Neural cell (in vitro differentiated cells): ENCODE measurements around the gene KLHL3. TPM values are rescaled to one million over a fixed set of nuclear protein-coding genes. Genes with fewer than 3 reads are reported as not detected.
A peak's percentile ranks its signal among the peaks of the same experiment; 100 is the strongest.

Experiments used
- H2AFZ ChIP-seq: fragments of 200-600, 300-800 bp; sonication (generic), shearing (Covaris generic); 2 replicates; pipeline ENCODE4 v1.6.0; 2014; ENCODE audit warnings: low read depth, mild to moderate bottlenecking, antibody characterized with exemption, low read length, moderate library complexity
- H3F3A ChIP-seq: fragments of 200-600 bp; shearing (Covaris generic); 2 replicates; pipeline ENCODE4 v1.6.1; 2016; ENCODE audit warnings: mild to moderate bottlenecking, moderate library complexity, mixed read lengths, antibody characterized with exemption, low read length; ENCODE audit not compliant: insufficient read depth, poor library complexity, severe bottlenecking
- H3K27ac ChIP-seq: fragments of 200-600, 300-800 bp; sonication (generic), shearing (Covaris generic); 2 replicates; pipeline ENCODE4 v1.5.1; 2014; ENCODE audit warnings: mild to moderate bottlenecking, low read length, moderate library complexity
- H3K27me3 ChIP-seq: fragments of 300-800, 200-600 bp; sonication (generic), shearing (Covaris generic); 2 replicates; pipeline ENCODE4 v1.6.0; 2014; ENCODE audit warnings: mild to moderate bottlenecking, low read depth, low read length, moderate library complexity; ENCODE audit not compliant: insufficient read depth
- H3K36me3 ChIP-seq: fragments of 300-800, 200-600 bp; sonication (generic), shearing (Covaris generic); 2 replicates; pipeline ENCODE4 v1.5.1; 2014; ENCODE audit warnings: mild to moderate bottlenecking, antibody characterized with exemption, low read length, moderate library complexity; ENCODE audit not compliant: insufficient read depth
- H3K4me2 ChIP-seq: fragments of 300-800, 200-600 bp; sonication (generic), shearing (Covaris generic); 2 replicates; pipeline ENCODE4 v1.6.0; 2014; ENCODE audit warnings: mild to moderate bottlenecking, low read length
- H3K4me3 ChIP-seq: fragments of 300-800, 200-600 bp; sonication (generic), shearing (Covaris generic); 2 replicates; pipeline ENCODE4 v1.5.1; 2014; ENCODE audit warnings: mild to moderate bottlenecking, low read length, moderate library complexity
- H3K79me2 ChIP-seq: fragments of 200-600 bp; shearing (Covaris generic); replicated peaks from 2 replicates; pipeline ENCODE4 v1.6.0; 2014; ENCODE audit warnings: mild to moderate bottlenecking, low read length, moderate library complexity; ENCODE audit not compliant: insufficient read depth
- H3K9ac ChIP-seq: fragments of 300-800, 200-600 bp; sonication (generic), shearing (Covaris generic); 2 replicates; pipeline ENCODE4 v1.6.1; 2016; ENCODE audit warnings: mild to moderate bottlenecking, low read length, mixed read lengths
- H3K9me2 ChIP-seq: fragments of 200-600 bp; shearing (Covaris generic); 2 replicates; pipeline ENCODE4 v1.6.1; 2016; ENCODE audit warnings: mild to moderate bottlenecking, low read length, mixed read lengths; ENCODE audit not compliant: insufficient read depth
- H3K9me3 ChIP-seq: fragments of 200-600, 300-800 bp; sonication (generic), shearing (Covaris generic); 2 replicates; pipeline ENCODE4 v1.6.1; 2016; ENCODE audit warnings: mild to moderate bottlenecking, mixed run types, low read length, moderate library complexity, mixed read lengths
- H4K20me1 ChIP-seq: fragments of 200-600 bp; shearing (Covaris generic); 2 replicates; pipeline ENCODE4 v1.6.1; 2016; ENCODE audit warnings: mild to moderate bottlenecking, mixed run types; ENCODE audit not compliant: insufficient read depth
- EP300 ChIP-seq: fragments of 450-650 bp; conservative IDR thresholded peaks from 2 replicates; pipeline ENCODE4 v1.6.1; 2014; ENCODE audit warnings: antibody characterized with exemption, mild to moderate bottlenecking, moderate library complexity; ENCODE audit not compliant: poor library complexity, severe bottlenecking
- EZH2 ChIP-seq: fragments of 200-600, 300-800 bp; shearing (Covaris generic), sonication (generic); IDR thresholded peaks from 2 replicates; pipeline ENCODE4 v1.6.1; 2014; ENCODE audit warnings: antibody characterized with exemption, low read length, borderline replicate concordance, mild to moderate bottlenecking; ENCODE audit not compliant: insufficient read depth, poor library complexity, severe bottlenecking
- MXI1 ChIP-seq: fragments of 450-650 bp; conservative IDR thresholded peaks from 2 replicates; pipeline ENCODE4 v1.6.1; 2014; ENCODE audit warnings: antibody characterized with exemption, mild to moderate bottlenecking; ENCODE audit not compliant: poor library complexity, severe bottlenecking
- POLR2AphosphoS5 ChIP-seq: IDR thresholded peaks from 2 replicates; pipeline ENCODE4 v1.6.1; 2012
- RAD21 ChIP-seq: fragments of 450-650 bp; conservative IDR thresholded peaks from 2 replicates; pipeline ENCODE4 v1.6.1; 2014; ENCODE audit warnings: antibody characterized with exemption, mild to moderate bottlenecking, moderate library complexity
- SMC3 ChIP-seq: fragments of 450-650 bp; conservative IDR thresholded peaks from 2 replicates; pipeline ENCODE4 v1.6.1; 2014; ENCODE audit warnings: antibody characterized with exemption, mild to moderate bottlenecking, moderate library complexity; ENCODE audit not compliant: poor library complexity
- TAF1 ChIP-seq: IDR thresholded peaks from 2 replicates; pipeline ENCODE4 v1.6.1; 2012; ENCODE audit warnings: low read depth
- polyA plus RNA-seq: library from polyadenylated mRNA; depleted of rRNA; stranded (reverse); fragments of >200 nt; gene quantifications from 2 replicates; pipeline ENCODE4 v1.2.3, GENCODE V29; 2014
- TF ChIP-seq, protein P1 (sequence below): IDR thresholded peaks from 2 replicates; pipeline ENCODE4 v1.6.1; 2012; ENCODE audit warnings: borderline replicate concordance
- TF ChIP-seq, protein P2 (sequence below): fragments of 450-650 bp; IDR thresholded peaks from 2 replicates; pipeline ENCODE4 v1.5.1; 2014; ENCODE audit warnings: antibody characterized with exemption, mild to moderate bottlenecking, moderate library complexity; ENCODE audit not compliant: poor library complexity, severe bottlenecking

The KLHL3 gene
- polyA plus RNA-seq, 1 donor from 2014 or later, result 12.9 TPM

DNA sequence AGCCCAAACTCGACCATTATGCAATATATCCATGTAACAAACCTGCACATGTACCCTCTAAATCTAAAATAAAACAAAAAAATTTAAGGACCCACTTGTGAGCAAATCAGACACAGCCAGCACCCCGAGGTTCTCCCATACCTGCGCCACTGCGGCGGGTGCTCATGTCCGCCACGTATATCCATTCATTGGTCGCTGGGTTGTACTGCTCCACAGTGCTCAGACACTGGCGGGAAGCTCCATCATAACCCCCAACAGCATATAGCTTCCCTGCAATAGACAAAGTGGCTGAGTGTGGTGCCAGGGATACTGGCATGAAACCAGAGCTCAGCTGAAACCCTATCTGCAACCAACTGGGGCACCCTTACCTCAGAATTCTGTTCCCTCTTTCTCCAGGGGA is 102.0 kb downstream of the KLHL3 start:
- no peaks in the 10 kb centered on the region for H3K79me2 ChIP-seq
- TF ChIP-seq, protein P1, sequence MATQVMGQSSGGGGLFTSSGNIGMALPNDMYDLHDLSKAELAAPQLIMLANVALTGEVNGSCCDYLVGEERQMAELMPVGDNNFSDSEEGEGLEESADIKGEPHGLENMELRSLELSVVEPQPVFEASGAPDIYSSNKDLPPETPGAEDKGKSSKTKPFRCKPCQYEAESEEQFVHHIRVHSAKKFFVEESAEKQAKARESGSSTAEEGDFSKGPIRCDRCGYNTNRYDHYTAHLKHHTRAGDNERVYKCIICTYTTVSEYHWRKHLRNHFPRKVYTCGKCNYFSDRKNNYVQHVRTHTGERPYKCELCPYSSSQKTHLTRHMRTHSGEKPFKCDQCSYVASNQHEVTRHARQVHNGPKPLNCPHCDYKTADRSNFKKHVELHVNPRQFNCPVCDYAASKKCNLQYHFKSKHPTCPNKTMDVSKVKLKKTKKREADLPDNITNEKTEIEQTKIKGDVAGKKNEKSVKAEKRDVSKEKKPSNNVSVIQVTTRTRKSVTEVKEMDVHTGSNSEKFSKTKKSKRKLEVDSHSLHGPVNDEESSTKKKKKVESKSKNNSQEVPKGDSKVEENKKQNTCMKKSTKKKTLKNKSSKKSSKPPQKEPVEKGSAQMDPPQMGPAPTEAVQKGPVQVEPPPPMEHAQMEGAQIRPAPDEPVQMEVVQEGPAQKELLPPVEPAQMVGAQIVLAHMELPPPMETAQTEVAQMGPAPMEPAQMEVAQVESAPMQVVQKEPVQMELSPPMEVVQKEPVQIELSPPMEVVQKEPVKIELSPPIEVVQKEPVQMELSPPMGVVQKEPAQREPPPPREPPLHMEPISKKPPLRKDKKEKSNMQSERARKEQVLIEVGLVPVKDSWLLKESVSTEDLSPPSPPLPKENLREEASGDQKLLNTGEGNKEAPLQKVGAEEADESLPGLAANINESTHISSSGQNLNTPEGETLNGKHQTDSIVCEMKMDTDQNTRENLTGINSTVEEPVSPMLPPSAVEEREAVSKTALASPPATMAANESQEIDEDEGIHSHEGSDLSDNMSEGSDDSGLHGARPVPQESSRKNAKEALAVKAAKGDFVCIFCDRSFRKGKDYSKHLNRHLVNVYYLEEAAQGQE, result no peak
- TF ChIP-seq EP300, result no peak
- TF ChIP-seq, protein P2, sequence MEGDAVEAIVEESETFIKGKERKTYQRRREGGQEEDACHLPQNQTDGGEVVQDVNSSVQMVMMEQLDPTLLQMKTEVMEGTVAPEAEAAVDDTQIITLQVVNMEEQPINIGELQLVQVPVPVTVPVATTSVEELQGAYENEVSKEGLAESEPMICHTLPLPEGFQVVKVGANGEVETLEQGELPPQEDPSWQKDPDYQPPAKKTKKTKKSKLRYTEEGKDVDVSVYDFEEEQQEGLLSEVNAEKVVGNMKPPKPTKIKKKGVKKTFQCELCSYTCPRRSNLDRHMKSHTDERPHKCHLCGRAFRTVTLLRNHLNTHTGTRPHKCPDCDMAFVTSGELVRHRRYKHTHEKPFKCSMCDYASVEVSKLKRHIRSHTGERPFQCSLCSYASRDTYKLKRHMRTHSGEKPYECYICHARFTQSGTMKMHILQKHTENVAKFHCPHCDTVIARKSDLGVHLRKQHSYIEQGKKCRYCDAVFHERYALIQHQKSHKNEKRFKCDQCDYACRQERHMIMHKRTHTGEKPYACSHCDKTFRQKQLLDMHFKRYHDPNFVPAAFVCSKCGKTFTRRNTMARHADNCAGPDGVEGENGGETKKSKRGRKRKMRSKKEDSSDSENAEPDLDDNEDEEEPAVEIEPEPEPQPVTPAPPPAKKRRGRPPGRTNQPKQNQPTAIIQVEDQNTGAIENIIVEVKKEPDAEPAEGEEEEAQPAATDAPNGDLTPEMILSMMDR, result no peak
- TF ChIP-seq EZH2, result no peak
- no peak for TF ChIP-seq MXI1
- TF ChIP-seq SMC3, result no peak
- TF ChIP-seq RAD21, result no peak
- no peak for TF ChIP-seq POLR2AphosphoS5
- no peak for TF ChIP-seq TAF1

DNA sequence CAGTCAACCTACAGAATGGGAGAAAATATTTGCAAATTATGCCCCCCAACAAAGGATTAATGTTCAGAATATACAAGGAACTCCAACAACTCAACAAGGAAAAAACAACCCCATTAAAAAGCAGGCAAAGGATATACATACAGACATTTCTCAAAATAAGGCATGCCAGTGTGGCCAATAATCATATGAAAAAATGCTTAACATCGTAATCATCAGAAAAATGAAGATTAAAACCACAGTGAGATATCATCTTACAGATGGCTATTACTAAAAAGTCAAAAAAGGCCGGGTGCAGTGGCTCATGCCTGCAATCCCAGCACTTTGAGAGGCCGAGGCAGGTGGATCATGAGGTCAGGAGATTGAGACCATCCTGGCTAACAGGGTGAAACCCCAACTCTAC is 103.2 kb downstream of the KLHL3 start:
- Histone ChIP-seq H3K36me3 (peaks cover 8% of the 10 kb centered on the region), H3K27ac (no peak overlapping the region), H3K4me2 (no peak overlapping the region), H3K9ac (no peak overlapping the region), H3F3A (no peaks in the 10 kb centered on the region), H3K27me3 (no peaks in the 10 kb centered on the region), H3K9me3 (peaks cover 3% of the 10 kb centered on the region), H3K9me2 (no peaks in the 10 kb centered on the region), H2AFZ (no peak overlapping the region), H4K20me1 (no peaks in the 10 kb centered on the region), H3K79me2 (no peaks in the 10 kb centered on the region), H3K4me3 (no peak overlapping the region)
- TF ChIP-seq TAF1 (no peak), EZH2 (no peak), EP300 (no peak), MXI1 (no peak), POLR2AphosphoS5 (no peak)
- TF ChIP-seq, protein P2, result no peak

More for the DNA sequence above, 102.0 kb downstream of the KLHL3 start:
- Histone ChIP-seq H3K9ac (no peak overlapping the region), H3K27ac (peak overlapping the region; percentile 82), H3F3A (no peaks in the 10 kb centered on the region), H3K4me2 (no peak overlapping the region), H3K4me3 (no peak overlapping the region), H3K36me3 (peaks cover 10% of the 10 kb centered on the region), H4K20me1 (no peaks in the 10 kb centered on the region), H3K9me3 (peaks cover 3% of the 10 kb centered on the region), H2AFZ (no peak overlapping the region), H3K27me3 (no peaks in the 10 kb centered on the region), H3K9me2 (no peaks in the 10 kb centered on the region)
